Panc1 (cell line): ENCODE data around the gene LONP1. TPM values are rescaled to one million over a fixed set of nuclear protein-coding genes. Genes with fewer than 3 reads are reported as not detected.

ENCODE experiments used
- ATAC-seq: fragments of 200-7000 bp; cut with Tn5 transposase; 2 replicates; pipeline ENCODE4 v1.9.1; 2020; ENCODE audit warnings: mild to moderate bottlenecking, moderate library complexity
- BruUV-seq: library from RNA; stranded (reverse); fragments of 400-500 nt; replicated peaks from 2 replicates; lab custom pipeline; 2021; lab: Mats Ljungman, UMichigan
- CTCF ChIA-PET: fragments of 300-600 bp; sonication (Branson Sonifier 250); formaldehyde crosslinking; loops from one replicate; lab custom pipeline; 2022; ENCODE audit warnings: antibody characterized with exemption; lab: Charles Lee
- POLR2A ChIA-PET: fragments of 300-600 bp; sonication (Branson Sonifier 250); formaldehyde crosslinking; loops from one replicate; lab custom pipeline; 2022; ENCODE audit warnings: antibody characterized with exemption; lab: Charles Lee
- DNase-seq: peaks from one replicate; pipeline ENCODE4 v3.0.0-alpha.2; 2010; ENCODE audit warnings: low read depth, low spot score
- H3K27ac ChIP-seq: 2 replicates; pipeline ENCODE4 v1.5.1; 2011; ENCODE audit warnings: mild to moderate bottlenecking, low read length, inconsistent platforms
- H3K27me3 ChIP-seq: fragments of 200-500 bp; sonication (Bioruptor generic); 2 replicates; pipeline ENCODE4 v1.6.0; 2014; ENCODE audit warnings: low read length, inconsistent platforms; ENCODE audit not compliant: control insufficient read depth, insufficient read depth
- H3K36me3 ChIP-seq: fragments of 200-500 bp; sonication (Bioruptor generic); 2 replicates; pipeline ENCODE4 v1.5.1; 2014; ENCODE audit warnings: inconsistent platforms, mild to moderate bottlenecking, low read length, moderate library complexity; ENCODE audit not compliant: control insufficient read depth, insufficient read depth
- H3K4me1 ChIP-seq: 2 replicates; pipeline ENCODE4 v1.5.1; 2011; ENCODE audit warnings: inconsistent platforms, mild to moderate bottlenecking, low read length, moderate library complexity; ENCODE audit not compliant: control insufficient read depth, insufficient read depth
- H3K4me3 ChIP-seq, 2 experiments: 2 replicates each; pipeline ENCODE4 v1.5.1; 2011 to 2012; ENCODE audit warnings: low read depth in 2 of 2, low read length in 2 of 2, mild to moderate bottlenecking in 2 of 2, inconsistent platforms in 1 of 2, moderate library complexity in 1 of 2
- H3K9me3 ChIP-seq: fragments of 200-500 bp; sonication (Bioruptor generic); 2 replicates; pipeline ENCODE4 v1.5.1; 2014; ENCODE audit warnings: low read depth, mild to moderate bottlenecking, inconsistent platforms, low read length, moderate library complexity; ENCODE audit not compliant: control insufficient read depth, insufficient read depth
- POLR2AphosphoS5 ChIP-seq: IDR thresholded peaks from 2 replicates; pipeline ENCODE4 v1.6.1; 2012; ENCODE audit warnings: mild to moderate bottlenecking, low read depth, low read length, moderate library complexity
- SIN3A ChIP-seq: IDR thresholded peaks from 2 replicates; pipeline ENCODE4 v1.6.1; 2012; ENCODE audit warnings: low read depth, mild to moderate bottlenecking, low read length, moderate library complexity, borderline replicate concordance; ENCODE audit not compliant: insufficient read depth
- TCF7L2 ChIP-seq: IDR thresholded peaks from 2 replicates; pipeline ENCODE4 v1.6.1; 2011; ENCODE audit warnings: mild to moderate bottlenecking, low read depth, low read length, inconsistent platforms
- in situ Hi-C: cut with HindIII; loops from 2 replicates; pipeline ENCODE4 v1.10.0; 2016; ENCODE audit warnings: low sequenced_read_pairs, low pct_unique_long_range_greater_than_20kb
- intact Hi-C: fragments of 100-400 bp; cut with micrococcal nuclease; formaldehyde crosslinking; loops from one replicate; pipeline ENCODE4 v1.10.0; 2022; ENCODE audit not compliant: unreplicated experiment
- total RNA-seq: library from RNA; stranded (reverse); gene quantifications from one replicate; pipeline ENCODE4 v1.2.1, GENCODE V29; 2021; ENCODE audit not compliant: unreplicated experiment
- TF ChIP-seq, protein P1 (sequence below), 2 experiments: IDR thresholded peaks; 2 replicates each; pipeline ENCODE4 v1.6.1; 2011 to 2012; ENCODE audit warnings: low read depth in 2 of 2, control low read depth in 1 of 2, low read length in 1 of 2, mild to moderate bottlenecking in 1 of 2, moderate library complexity in 1 of 2; ENCODE audit not compliant: insufficient read depth in 1 of 2
- TF ChIP-seq, protein P2 (sequence below): fragments of 450-650 bp; IDR thresholded peaks from 2 replicates; pipeline ENCODE4 v1.5.1; 2017; ENCODE audit warnings: mild to moderate bottlenecking

The LONP1 gene
- total RNA-seq, 1 experiment from 2014 or later: 93.0 TPM

DNA sequence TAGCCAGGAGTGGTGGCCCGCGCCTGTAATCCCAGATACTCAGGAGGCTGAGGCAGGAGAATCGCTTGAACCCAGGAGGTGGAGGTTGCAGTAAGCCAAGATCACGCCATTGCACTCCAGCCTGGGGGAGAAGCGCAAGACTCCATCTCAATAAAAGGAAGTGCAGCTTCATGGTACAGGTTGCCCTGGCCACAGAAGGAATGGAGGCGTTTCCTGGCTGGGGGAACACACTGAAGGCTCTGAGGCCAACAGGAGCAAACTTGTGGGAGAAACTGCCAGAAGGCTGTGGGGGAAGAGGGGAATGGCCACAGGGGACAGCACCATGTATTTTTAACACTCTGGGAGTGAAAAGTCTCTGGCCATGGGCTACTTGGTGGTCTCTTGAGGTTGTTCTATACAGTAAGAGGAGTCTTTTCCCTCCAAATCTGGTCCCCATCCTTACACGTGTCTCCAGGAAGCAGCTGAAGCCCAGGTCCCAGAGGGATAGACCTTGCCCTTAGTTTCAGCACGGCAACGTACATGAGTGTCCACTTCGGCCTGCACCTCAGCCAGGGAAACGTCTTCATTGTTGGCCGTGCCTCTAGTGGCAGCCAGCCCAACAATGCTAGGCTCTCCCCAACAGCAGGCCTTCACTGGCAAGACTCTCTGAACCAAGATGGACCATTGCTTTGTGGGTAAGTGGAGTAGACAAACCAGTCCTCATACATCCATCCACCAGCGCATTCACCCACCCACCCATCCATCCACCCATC lies 47.1 kb downstream of the LONP1 start:
- in situ Hi-C loops: no loop called here
- Histone ChIP-seq H3K27ac (no peak overlapping the region), H3K36me3 (no peaks in the 10 kb centered on the region; the same call in 1 of the 2 replicates), H3K27me3 (no peaks in the 10 kb centered on the region), H3K9me3 (no peaks in the 10 kb centered on the region), H3K4me1 (no peaks in the 10 kb centered on the region), H3K4me3 (no peak overlapping the region)
- POLR2A ChIA-PET: interaction anchor here (0.7 kb wide), 1 partner anchor 79 kb away, joined by 3 read pairs; no protein-coding TSS in a partner anchor
- CTCF ChIA-PET: no interaction called here
- intact Hi-C loops: no loop called here
- TF ChIP-seq, protein P1, sequence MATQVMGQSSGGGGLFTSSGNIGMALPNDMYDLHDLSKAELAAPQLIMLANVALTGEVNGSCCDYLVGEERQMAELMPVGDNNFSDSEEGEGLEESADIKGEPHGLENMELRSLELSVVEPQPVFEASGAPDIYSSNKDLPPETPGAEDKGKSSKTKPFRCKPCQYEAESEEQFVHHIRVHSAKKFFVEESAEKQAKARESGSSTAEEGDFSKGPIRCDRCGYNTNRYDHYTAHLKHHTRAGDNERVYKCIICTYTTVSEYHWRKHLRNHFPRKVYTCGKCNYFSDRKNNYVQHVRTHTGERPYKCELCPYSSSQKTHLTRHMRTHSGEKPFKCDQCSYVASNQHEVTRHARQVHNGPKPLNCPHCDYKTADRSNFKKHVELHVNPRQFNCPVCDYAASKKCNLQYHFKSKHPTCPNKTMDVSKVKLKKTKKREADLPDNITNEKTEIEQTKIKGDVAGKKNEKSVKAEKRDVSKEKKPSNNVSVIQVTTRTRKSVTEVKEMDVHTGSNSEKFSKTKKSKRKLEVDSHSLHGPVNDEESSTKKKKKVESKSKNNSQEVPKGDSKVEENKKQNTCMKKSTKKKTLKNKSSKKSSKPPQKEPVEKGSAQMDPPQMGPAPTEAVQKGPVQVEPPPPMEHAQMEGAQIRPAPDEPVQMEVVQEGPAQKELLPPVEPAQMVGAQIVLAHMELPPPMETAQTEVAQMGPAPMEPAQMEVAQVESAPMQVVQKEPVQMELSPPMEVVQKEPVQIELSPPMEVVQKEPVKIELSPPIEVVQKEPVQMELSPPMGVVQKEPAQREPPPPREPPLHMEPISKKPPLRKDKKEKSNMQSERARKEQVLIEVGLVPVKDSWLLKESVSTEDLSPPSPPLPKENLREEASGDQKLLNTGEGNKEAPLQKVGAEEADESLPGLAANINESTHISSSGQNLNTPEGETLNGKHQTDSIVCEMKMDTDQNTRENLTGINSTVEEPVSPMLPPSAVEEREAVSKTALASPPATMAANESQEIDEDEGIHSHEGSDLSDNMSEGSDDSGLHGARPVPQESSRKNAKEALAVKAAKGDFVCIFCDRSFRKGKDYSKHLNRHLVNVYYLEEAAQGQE (IDR thresholded peaks at IDR 0.05; ENCODE audit: insufficient read depth in 1 of 2, low read depth in 2 of 2, low read length in 1 of 2): no peak
- TF ChIP-seq POLR2AphosphoS5 (no peak), TCF7L2 (no peak), SIN3A (no peak)
- TF ChIP-seq, protein P2, sequence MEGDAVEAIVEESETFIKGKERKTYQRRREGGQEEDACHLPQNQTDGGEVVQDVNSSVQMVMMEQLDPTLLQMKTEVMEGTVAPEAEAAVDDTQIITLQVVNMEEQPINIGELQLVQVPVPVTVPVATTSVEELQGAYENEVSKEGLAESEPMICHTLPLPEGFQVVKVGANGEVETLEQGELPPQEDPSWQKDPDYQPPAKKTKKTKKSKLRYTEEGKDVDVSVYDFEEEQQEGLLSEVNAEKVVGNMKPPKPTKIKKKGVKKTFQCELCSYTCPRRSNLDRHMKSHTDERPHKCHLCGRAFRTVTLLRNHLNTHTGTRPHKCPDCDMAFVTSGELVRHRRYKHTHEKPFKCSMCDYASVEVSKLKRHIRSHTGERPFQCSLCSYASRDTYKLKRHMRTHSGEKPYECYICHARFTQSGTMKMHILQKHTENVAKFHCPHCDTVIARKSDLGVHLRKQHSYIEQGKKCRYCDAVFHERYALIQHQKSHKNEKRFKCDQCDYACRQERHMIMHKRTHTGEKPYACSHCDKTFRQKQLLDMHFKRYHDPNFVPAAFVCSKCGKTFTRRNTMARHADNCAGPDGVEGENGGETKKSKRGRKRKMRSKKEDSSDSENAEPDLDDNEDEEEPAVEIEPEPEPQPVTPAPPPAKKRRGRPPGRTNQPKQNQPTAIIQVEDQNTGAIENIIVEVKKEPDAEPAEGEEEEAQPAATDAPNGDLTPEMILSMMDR: no peak
- ATAC-seq: no peak
- no peak for DNase-seq
- BruUV-seq: no TSS peak

DNA sequence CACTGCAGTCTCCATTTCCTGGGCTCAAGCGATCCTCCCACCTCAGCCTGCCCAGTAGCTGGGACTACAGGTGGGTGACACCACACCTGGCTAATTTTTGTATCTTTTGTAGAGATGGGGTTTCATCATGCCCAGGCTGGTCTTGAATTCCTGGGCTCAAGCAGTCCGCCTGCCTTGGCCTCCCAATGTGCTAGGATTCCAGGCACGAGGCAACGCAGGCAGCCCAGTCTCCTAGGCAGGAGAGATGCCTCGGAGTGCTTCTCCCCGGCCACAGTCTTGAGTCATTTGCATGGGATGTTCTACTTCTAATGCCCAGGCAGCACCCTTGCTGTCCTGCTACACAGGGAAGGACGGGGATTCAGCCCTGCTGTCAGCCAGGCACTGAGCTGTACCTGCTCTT lies 48.3 kb downstream of the LONP1 start:
- Histone ChIP-seq H3K4me3 (no peak overlapping the region), H3K4me1 (no peaks in the 10 kb centered on the region), H3K9me3 (no peaks in the 10 kb centered on the region), H3K36me3 (peaks cover 3% of the 10 kb centered on the region; the same call in 1 of the 2 replicates), H3K27ac (no peak overlapping the region), H3K27me3 (no peaks in the 10 kb centered on the region)
- ChIA-PET POLR2A (interaction anchor here (0.5 kb wide), 1 partner anchor 38 kb away, joined by 5 read pairs; no protein-coding TSS in a partner anchor), CTCF (no interaction called here)
- in situ Hi-C loops (no loop called here), intact Hi-C loops (no loop called here)
- TF ChIP-seq, protein P2: no peak
- TF ChIP-seq POLR2AphosphoS5 (no peak), SIN3A (no peak), TCF7L2 (no peak)
- TF ChIP-seq, protein P1 (IDR thresholded peaks at IDR 0.05; ENCODE audit: insufficient read depth in 1 of 2, low read depth in 2 of 2, low read length in 1 of 2): no peak
- BruUV-seq: no TSS peak
- DNase-seq (no peak), ATAC-seq (no peak)
